K562 (cell line): Measurements from ENCODE around the gene B3GALNT2. TPM values are rescaled to one million over a fixed set of nuclear protein-coding genes. Genes with fewer than 3 reads are reported as not detected.

Source experiments
- ATAC-seq: fragments of 200-7000 bp; cut with Tn5 transposase; 3 replicates; pipeline ENCODE4 v1.9.1; 2020; ENCODE audit warnings: moderate library complexity
- BruUV-seq: library from RNA; stranded (reverse); fragments of 400-500 nt; replicated peaks from 2 replicates; lab custom pipeline; 2021; lab: Mats Ljungman, UMichigan
- CTCF ChIA-PET: fragments of 300-600 bp; formaldehyde crosslinking; extraction: SDS; loops from one replicate; lab custom pipeline; 2021; ENCODE audit warnings: low intra/inter-chr PET ratio; lab: Yijun Ruan, JAX
- POLR2A ChIA-PET: fragments of 300-600, 350-650 bp; sonication (Branson Sonifier 250); formaldehyde crosslinking; extraction: SDS; loops from one replicate; lab custom pipeline; 2021; ENCODE audit warnings: antibody characterized with exemption, inconsistent platforms; lab: Yijun Ruan, JAX
- DNase-seq, 4 experiments: peaks; one replicate each; pipeline versions ENCODE4 v3.0.0 to v3.0.0-alpha.2; 2011 to 2018; ENCODE audit warnings: low spot score in 3 of 4, mixed read lengths in 3 of 4; ENCODE audit errors: extremely low read depth in 1 of 4
- FAIRE-seq: peaks from 2 replicates; lab custom pipeline; 2011; peaks lifted over from hg19 to GRCh38; lab: Jason Lieb, UNC
- H2AFZ ChIP-seq: 2 replicates; pipeline ENCODE4 v1.6.0; 2011; ENCODE audit warnings: low read depth, low read length, control low read depth, inconsistent platforms
- H3K27ac ChIP-seq: fragments of 200-600 bp; 3 replicates; pipeline ENCODE4 v1.8.0; 2011; ENCODE audit warnings: low read depth, mild to moderate bottlenecking, control low read depth, inconsistent platforms, low read length, moderate library complexity, mixed read lengths; ENCODE audit errors: extremely low read depth
- H3K27me3 ChIP-seq, 2 experiments: fragments of 300-600 bp in 1 of 2; 2 replicates in 1 of 2; 3 replicates in 1 of 2; pipeline versions ENCODE4 v1.6.0 to v1.8.0; 2011; ENCODE audit warnings: inconsistent platforms in 2 of 2, low read length in 2 of 2, mild to moderate bottlenecking in 1 of 2, mixed read lengths in 1 of 2, moderate library complexity in 1 of 2; ENCODE audit not compliant: control insufficient read depth in 2 of 2, insufficient read depth in 2 of 2
- H3K36me3 ChIP-seq: fragments of 300-600 bp; 3 replicates; pipeline ENCODE4 v1.8.0; 2011; ENCODE audit warnings: mild to moderate bottlenecking, low read length, inconsistent platforms; ENCODE audit not compliant: control insufficient read depth, insufficient read depth
- H3K4me1 ChIP-seq, 2 experiments: fragments of 200-600 bp in 1 of 2; replicated peaks in 1 of 2; 2 replicates in 1 of 2; 3 replicates in 1 of 2; pipeline versions ENCODE4 v1.5.1 to v1.8.0; 2011; ENCODE audit warnings: inconsistent platforms in 2 of 2, low read length in 2 of 2, mild to moderate bottlenecking in 1 of 2, mixed read lengths in 1 of 2, moderate library complexity in 1 of 2; ENCODE audit not compliant: control insufficient read depth in 2 of 2, insufficient read depth in 2 of 2
- H3K4me2 ChIP-seq: 2 replicates; pipeline ENCODE4 v1.6.1; 2011; ENCODE audit warnings: low read length, control low read depth, inconsistent platforms, mixed read lengths; ENCODE audit not compliant: insufficient read depth
- H3K4me3 ChIP-seq: fragments of 200-600 bp; sonication (generic), shearing (Covaris generic); 2 replicates; pipeline ENCODE4 v1.5.1; 2016; ENCODE audit warnings: control low read depth, inconsistent platforms
- H3K79me2 ChIP-seq: fragments of 200-600 bp; 3 replicates; pipeline ENCODE4 v1.8.0; 2011; ENCODE audit warnings: low read length, inconsistent platforms; ENCODE audit not compliant: control insufficient read depth, insufficient read depth
- H3K9ac ChIP-seq, 2 experiments: 2 replicates each; pipeline versions ENCODE4 v1.6.0 to v1.6.1; 2011; ENCODE audit warnings: low read depth in 2 of 2, low read length in 2 of 2, control low read depth in 1 of 2, inconsistent platforms in 1 of 2, mild to moderate bottlenecking in 1 of 2, mixed read lengths in 1 of 2; ENCODE audit not compliant: insufficient read depth in 1 of 2
- H3K9me1 ChIP-seq: one replicate; pipeline ENCODE4 v1.6.0; 2011; ENCODE audit warnings: inconsistent platforms, mild to moderate bottlenecking, low read length, moderate library complexity; ENCODE audit not compliant: control insufficient read depth, insufficient read depth
- H3K9me3 ChIP-seq: replicated peaks from 2 replicates; pipeline ENCODE4 v1.5.1; 2011; ENCODE audit warnings: low read depth, low read length, inconsistent platforms; ENCODE audit not compliant: control insufficient read depth, insufficient read depth
- H4K20me1 ChIP-seq: replicated peaks from 2 replicates; pipeline ENCODE4 v1.6.1; 2011; ENCODE audit warnings: low read length, inconsistent platforms, mixed read lengths; ENCODE audit not compliant: control insufficient read depth, insufficient read depth
- ATF3 ChIP-seq, 2 experiments: fragments of 450-650 bp in 1 of 2; sonication (generic) in 1 of 2; formaldehyde crosslinking in 1 of 2; IDR thresholded peaks in 1 of 2; conservative IDR thresholded peaks in 1 of 2; 2 replicates each; pipeline versions ENCODE4 v1.6.1 to v1.8.1; 2016 to 2023; ENCODE audit warnings: mild to moderate bottlenecking in 2 of 2, moderate library complexity in 2 of 2, inconsistent platforms in 1 of 2, missing genetic modification reagents in 1 of 2
- ATF7 ChIP-seq: fragments of 450-650 bp; IDR thresholded peaks from 2 replicates; pipeline ENCODE4 v1.7.1; 2014; ENCODE audit warnings: mild to moderate bottlenecking, moderate library complexity
- CTBP1 ChIP-seq: fragments of 450-650 bp; IDR thresholded peaks from 2 replicates; pipeline ENCODE4 v1.6.1; 2016; ENCODE audit warnings: borderline replicate concordance
- CTCF ChIP-seq, 3 experiments: IDR thresholded peaks in 2 of 3; conservative IDR thresholded peaks in 1 of 3; 2 replicates each; pipeline ENCODE4 v1.5.1; 2011 to 2012; ENCODE audit warnings: low read length in 3 of 3, mild to moderate bottlenecking in 3 of 3, control low read depth in 2 of 3, improper control_type of control experiment in 1 of 3, inconsistent platforms in 1 of 3, low read depth in 1 of 3, mixed read lengths in 1 of 3, moderate library complexity in 1 of 3; ENCODE audit not compliant: insufficient read depth in 2 of 3
- GMEB1 ChIP-seq: fragments of 250-450 bp; sonication (Bioruptor Pico); IDR thresholded peaks from 2 replicates; pipeline ENCODE4 v1.4.0; 2020; ENCODE audit warnings: mild to moderate bottlenecking
- MAFG ChIP-seq: fragments of 450-650 bp; conservative IDR thresholded peaks from 2 replicates; pipeline ENCODE4 v1.6.1; 2016; ENCODE audit warnings: missing genetic modification characterization, missing compliant biosample characterization
- MBD1 ChIP-seq: fragments of 250-450 bp; sonication (Bioruptor Pico); IDR thresholded peaks from 2 replicates; pipeline ENCODE4 v1.8.0; 2022; ENCODE audit warnings: inconsistent platforms
- MYBL2 ChIP-seq, 2 experiments: fragments of 450-650 bp in 1 of 2; sonication (generic) in 1 of 2; formaldehyde crosslinking in 1 of 2; IDR thresholded peaks; 2 replicates each; pipeline versions ENCODE4 v1.6.1 to v1.8.1; 2017 to 2022; ENCODE audit warnings: borderline replicate concordance in 1 of 2, inconsistent platforms in 1 of 2, low read depth in 1 of 2, mild to moderate bottlenecking in 1 of 2, missing genetic modification reagents in 1 of 2, moderate library complexity in 1 of 2
- RAD21 ChIP-seq, 2 experiments: fragments of 250-450 bp in 1 of 2; fragments of 450-650 bp in 1 of 2; sonication (Bioruptor Pico) in 1 of 2; formaldehyde crosslinking in 1 of 2; IDR thresholded peaks in 1 of 2; conservative IDR thresholded peaks in 1 of 2; 2 replicates each; pipeline versions ENCODE4 v1.4.0 to v1.8.0; 2020 to 2022; ENCODE audit warnings: mild to moderate bottlenecking in 2 of 2, moderate library complexity in 1 of 2
- RFX1 ChIP-seq: fragments of 450-650 bp; IDR thresholded peaks from 2 replicates; pipeline ENCODE4 v1.6.1; 2016; ENCODE audit warnings: mild to moderate bottlenecking, moderate library complexity
- RNF2 ChIP-seq: sonication (generic); IDR thresholded peaks from 2 replicates; pipeline ENCODE4 v1.6.1; 2016
- STAG1 ChIP-seq: sonication (generic); formaldehyde crosslinking; IDR thresholded peaks from 2 replicates; pipeline ENCODE4 v1.5.0; 2020; ENCODE audit warnings: missing genetic modification reagents, borderline replicate concordance
- WGBS: fragments of 100-300 bp; shearing (Covaris generic); methylation state at CpG from one replicate; pipeline ENCODE4 v1.1.6; 2016; ENCODE audit warnings: low coverage, mixed read lengths; ENCODE audit not compliant: insufficient coverage; ENCODE audit errors: missing lambda C conversion rate; 5-methylcytosine and 5-hydroxymethylcytosine counted together
- in situ Hi-C: fragments of 300-500 bp; cut with MboI; formaldehyde crosslinking; loops from 4 replicates; pipeline ENCODE4 v1.15.0; 2018; ENCODE audit warnings: inconsistent platforms, mixed read lengths
- intact Hi-C: fragments of 100-400 bp; cut with micrococcal nuclease; formaldehyde crosslinking; loops from 2 replicates; pipeline ENCODE4 v1.14.2; 2022
- polyA plus RNA-seq, 8 experiments: library from polyadenylated mRNA; depleted of rRNA in 4 of 8; stranded (reverse) in 5 of 8; unstranded in 3 of 8; fragments of >200 nt; fragmentation: Nextera tagmentation in 2 of 8; fragmentation: Illumina TruSeq in 1 of 8; extraction: Ambion mirVana in 2 of 8; extraction: Trizol in 1 of 8; gene quantifications; 2 replicates each; pipeline versions ENCODE4 v1.2.1 to v1.2.3, GENCODE V29; 2011 to 2014; ENCODE audit warnings: inconsistent platforms in 1 of 8, missing spikeins in 1 of 8
- total RNA-seq, 7 experiments: library from RNA; depleted of rRNA in 6 of 7; stranded (reverse); fragments of >200 nt in 6 of 7; fragmentation: Illumina TruSeq in 2 of 7; extraction: Trizol in 2 of 7; gene quantifications; 2 replicates each; pipeline versions ENCODE4 v1.2.1 to v1.2.3, GENCODE V29; 2011 to 2021; ENCODE audit warnings: low replicate concordance in 1 of 7

The B3GALNT2 gene
- total and polyA plus RNA-seq, 9 of the 15 experiments (the other 6 are each of a cell fraction or from before 2014, with no cell fraction given): 2.0 to 31.7 (median 22.9) TPM

GRCh38 chr1:235511470-235512240 is 7.4 kb upstream of the B3GALNT2 start:
- no peak overlapping the region for H2AFZ ChIP-seq
- CTCF ChIA-PET: interaction anchor here (0.5 to 0.7 kb wide), 2 partner anchors 418 to 1994 kb away, joined by 3 read pairs; no protein-coding TSS in a partner anchor
- peaks cover under 1 to 7% of the 10 kb centered on the region in 2 experiments; a peak in 1 of 5 replicates for H3K27me3 ChIP-seq
- ATAC-seq (peak; percentile 84), FAIRE-seq (no peak), DNase-seq (peak in 2 of 4 experiments; percentile 22 to 29)
- intact Hi-C loops (loop anchor here (5.0 to 10.0 kb wide), 3 partner anchors 91 to 461 kb away; no protein-coding TSS in a partner anchor), in situ Hi-C loops (loop anchor here (10.0 kb wide), 1 partner anchor 223 kb away; no protein-coding TSS in a partner anchor)
- no peaks in the 10 kb centered on the region for H3K4me1 ChIP-seq
- TF ChIP-seq GMEB1 (CRISPR knock-in tag) (no peak), STAG1 (peak; percentile 22; the same call in 1 of the 2 replicates), MBD1 (CRISPR knock-in tag) (no peak), ATF3 (IDR thresholded peaks at IDR 0.05) (peak; percentile 64), ATF3 (CRISPR knock-in tag; conservative IDR thresholded peaks at IDR 0.05) (no peak), RAD21 (CRISPR knock-in tag; conservative IDR thresholded peaks at IDR 0.05 in 1 of 2, IDR thresholded peaks at IDR 0.05 in 1 of 2) (peak in 1 of 2 experiments; percentile 54; a peak in 2 of 4 replicates), MAFG (tag) (no peak), RNF2 (no peak), CTBP1 (peak; percentile 42; the same call in 1 of the 2 replicates), MYBL2 (IDR thresholded peaks at IDR 0.05; ENCODE audit: low read depth) (no peak), MYBL2 (CRISPR knock-in tag; IDR thresholded peaks at IDR 0.05; ENCODE audit: borderline replicate concordance) (no peak), ATF7 (peak; percentile 44; the same call in 1 of the 2 replicates), CTCF (IDR thresholded peaks at IDR 0.05 in 2 of 3, conservative IDR thresholded peaks at IDR 0.05 in 1 of 3; ENCODE audit: insufficient read depth in 2 of 3, low read depth in 1 of 3, low read length in 3 of 3) (peak; percentile 39 to 53 (median 47)), RFX1 (peak; percentile 52; the same call in 1 of the 2 replicates)
- POLR2A ChIA-PET: no interaction called here
- H3K36me3 ChIP-seq: no peaks in the 10 kb centered on the region
- 0 out of 2 replicates have a peak, but pooled peaks cover 1% of the 10 kb centered on the region for H3K9me3 ChIP-seq
- no TSS peak for BruUV-seq
- H3K9ac ChIP-seq: no peak overlapping the region
- H3K9me1 ChIP-seq: no peaks in the 10 kb centered on the region
- no peaks in the 10 kb centered on the region for H4K20me1 ChIP-seq
- WGBS: 25% methylated on average over 13 of the region's 13 CpGs
- no peak overlapping the region for H3K4me2 ChIP-seq
- no peak overlapping the region for H3K4me3 ChIP-seq
- no peak overlapping the region for H3K27ac ChIP-seq
- no peaks in the 10 kb centered on the region for H3K79me2 ChIP-seq
